ENCODE data around the gene KCNH1.

Gene KCNH1

DNA sequence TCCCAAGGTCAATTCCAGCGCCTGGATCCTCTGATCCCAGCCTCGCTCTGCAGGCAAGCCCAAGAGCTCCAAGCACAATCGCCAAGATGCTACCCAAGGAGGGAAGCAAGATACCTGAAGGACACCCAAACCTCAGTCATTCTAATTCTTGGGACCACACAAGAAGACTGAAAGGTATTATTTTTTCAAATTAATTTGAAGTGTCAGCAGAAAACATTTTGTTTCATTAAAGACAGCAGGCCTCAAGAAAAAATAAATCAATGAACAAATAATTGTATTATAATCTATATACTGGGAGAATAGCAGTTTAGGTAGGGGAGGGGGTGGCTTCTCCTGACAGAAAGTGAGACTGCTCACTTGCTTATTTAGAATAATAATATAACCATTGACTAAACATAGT, 457.4 kb downstream of the KCNH1 start:
- TF ChIP-seq TCF12 (IDR thresholded peaks at IDR 0.05; ENCODE audit: low read depth) (no peak), TAF1 (IDR thresholded peaks at IDR 0.05; ENCODE audit: low read depth) (no peak), TEAD4 (IDR thresholded peaks at IDR 0.05) (no peak), NFIC (IDR thresholded peaks at IDR 0.05) (no peak), RAD21 (IDR thresholded peaks at IDR 0.05; ENCODE audit: low read depth) (no peak), EP300 (IDR thresholded peaks at IDR 0.05; ENCODE audit: borderline replicate concordance) (no peak), EGR1 (IDR thresholded peaks at IDR 0.05) (no peak), FOXM1 (IDR thresholded peaks at IDR 0.05; ENCODE audit: borderline replicate concordance, low read depth) (no peak), YY1 (IDR thresholded peaks at IDR 0.05; ENCODE audit: low read depth) (no peak), ZBTB7A (IDR thresholded peaks at IDR 0.05; ENCODE audit: low read depth) (no peak), CREB1 (IDR thresholded peaks at IDR 0.05; ENCODE audit: low read depth) (no peak), MAX (IDR thresholded peaks at IDR 0.05) (no peak), CEBPB (IDR thresholded peaks at IDR 0.05) (no peak)
- TF ChIP-seq, protein P1, sequence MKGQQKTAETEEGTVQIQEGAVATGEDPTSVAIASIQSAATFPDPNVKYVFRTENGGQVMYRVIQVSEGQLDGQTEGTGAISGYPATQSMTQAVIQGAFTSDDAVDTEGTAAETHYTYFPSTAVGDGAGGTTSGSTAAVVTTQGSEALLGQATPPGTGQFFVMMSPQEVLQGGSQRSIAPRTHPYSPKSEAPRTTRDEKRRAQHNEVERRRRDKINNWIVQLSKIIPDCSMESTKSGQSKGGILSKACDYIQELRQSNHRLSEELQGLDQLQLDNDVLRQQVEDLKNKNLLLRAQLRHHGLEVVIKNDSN (IDR thresholded peaks at IDR 0.05), result no peak
- TF ChIP-seq, protein P2, sequence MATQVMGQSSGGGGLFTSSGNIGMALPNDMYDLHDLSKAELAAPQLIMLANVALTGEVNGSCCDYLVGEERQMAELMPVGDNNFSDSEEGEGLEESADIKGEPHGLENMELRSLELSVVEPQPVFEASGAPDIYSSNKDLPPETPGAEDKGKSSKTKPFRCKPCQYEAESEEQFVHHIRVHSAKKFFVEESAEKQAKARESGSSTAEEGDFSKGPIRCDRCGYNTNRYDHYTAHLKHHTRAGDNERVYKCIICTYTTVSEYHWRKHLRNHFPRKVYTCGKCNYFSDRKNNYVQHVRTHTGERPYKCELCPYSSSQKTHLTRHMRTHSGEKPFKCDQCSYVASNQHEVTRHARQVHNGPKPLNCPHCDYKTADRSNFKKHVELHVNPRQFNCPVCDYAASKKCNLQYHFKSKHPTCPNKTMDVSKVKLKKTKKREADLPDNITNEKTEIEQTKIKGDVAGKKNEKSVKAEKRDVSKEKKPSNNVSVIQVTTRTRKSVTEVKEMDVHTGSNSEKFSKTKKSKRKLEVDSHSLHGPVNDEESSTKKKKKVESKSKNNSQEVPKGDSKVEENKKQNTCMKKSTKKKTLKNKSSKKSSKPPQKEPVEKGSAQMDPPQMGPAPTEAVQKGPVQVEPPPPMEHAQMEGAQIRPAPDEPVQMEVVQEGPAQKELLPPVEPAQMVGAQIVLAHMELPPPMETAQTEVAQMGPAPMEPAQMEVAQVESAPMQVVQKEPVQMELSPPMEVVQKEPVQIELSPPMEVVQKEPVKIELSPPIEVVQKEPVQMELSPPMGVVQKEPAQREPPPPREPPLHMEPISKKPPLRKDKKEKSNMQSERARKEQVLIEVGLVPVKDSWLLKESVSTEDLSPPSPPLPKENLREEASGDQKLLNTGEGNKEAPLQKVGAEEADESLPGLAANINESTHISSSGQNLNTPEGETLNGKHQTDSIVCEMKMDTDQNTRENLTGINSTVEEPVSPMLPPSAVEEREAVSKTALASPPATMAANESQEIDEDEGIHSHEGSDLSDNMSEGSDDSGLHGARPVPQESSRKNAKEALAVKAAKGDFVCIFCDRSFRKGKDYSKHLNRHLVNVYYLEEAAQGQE (IDR thresholded peaks at IDR 0.05; ENCODE audit: low read depth), result no peak

DNA sequence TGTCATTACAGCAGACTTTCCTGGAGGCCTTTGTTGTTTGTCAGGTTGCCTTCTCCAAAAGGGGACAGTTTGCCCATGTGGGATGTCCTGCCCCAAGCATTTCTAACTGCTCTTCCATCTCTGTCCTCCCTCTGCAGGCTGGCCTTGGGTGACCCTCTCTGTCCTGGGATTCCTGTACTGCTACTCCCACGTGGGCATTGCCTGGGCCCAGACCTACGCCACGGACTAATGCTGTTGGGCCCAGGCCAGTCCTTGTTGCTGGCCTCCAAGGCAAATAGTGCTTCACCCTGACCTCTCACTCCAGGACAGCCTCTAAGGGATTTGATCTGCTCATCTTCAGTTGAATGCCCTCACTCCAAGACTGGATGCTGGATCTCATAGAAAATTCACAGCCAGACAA, 459.8 kb downstream of the KCNH1 start:
- TF ChIP-seq TAF1 (IDR thresholded peaks at IDR 0.05; ENCODE audit: low read depth) (no peak), NFIC (IDR thresholded peaks at IDR 0.05) (no peak), EP300 (IDR thresholded peaks at IDR 0.05; ENCODE audit: borderline replicate concordance) (no peak), EGR1 (IDR thresholded peaks at IDR 0.05) (no peak), YY1 (IDR thresholded peaks at IDR 0.05; ENCODE audit: low read depth) (no peak)
- TF ChIP-seq, protein P1 (IDR thresholded peaks at IDR 0.05), result no peak

DNA sequence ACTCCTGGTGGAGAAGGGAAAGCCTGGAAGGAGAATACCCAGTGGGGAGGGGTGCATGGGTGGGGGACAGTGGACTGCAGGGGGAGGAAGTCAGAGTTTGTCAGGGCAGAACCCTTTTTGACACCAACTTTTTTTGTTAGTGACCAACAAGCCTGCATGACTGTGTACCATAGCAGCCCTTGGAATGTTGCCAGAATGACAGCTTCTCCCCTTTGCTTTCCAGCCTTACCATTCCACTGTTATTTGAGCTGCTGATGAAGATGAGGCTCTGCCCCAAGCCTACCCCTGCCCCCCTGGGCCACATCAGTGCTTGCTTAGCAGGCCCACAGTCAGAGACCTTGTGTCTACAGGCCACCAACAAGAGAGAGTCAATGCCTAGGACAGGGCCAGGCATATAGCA, 464.0 kb downstream of the KCNH1 start:
- no peak for TF ChIP-seq EP300 (IDR thresholded peaks at IDR 0.05; ENCODE audit: borderline replicate concordance)

DNA sequence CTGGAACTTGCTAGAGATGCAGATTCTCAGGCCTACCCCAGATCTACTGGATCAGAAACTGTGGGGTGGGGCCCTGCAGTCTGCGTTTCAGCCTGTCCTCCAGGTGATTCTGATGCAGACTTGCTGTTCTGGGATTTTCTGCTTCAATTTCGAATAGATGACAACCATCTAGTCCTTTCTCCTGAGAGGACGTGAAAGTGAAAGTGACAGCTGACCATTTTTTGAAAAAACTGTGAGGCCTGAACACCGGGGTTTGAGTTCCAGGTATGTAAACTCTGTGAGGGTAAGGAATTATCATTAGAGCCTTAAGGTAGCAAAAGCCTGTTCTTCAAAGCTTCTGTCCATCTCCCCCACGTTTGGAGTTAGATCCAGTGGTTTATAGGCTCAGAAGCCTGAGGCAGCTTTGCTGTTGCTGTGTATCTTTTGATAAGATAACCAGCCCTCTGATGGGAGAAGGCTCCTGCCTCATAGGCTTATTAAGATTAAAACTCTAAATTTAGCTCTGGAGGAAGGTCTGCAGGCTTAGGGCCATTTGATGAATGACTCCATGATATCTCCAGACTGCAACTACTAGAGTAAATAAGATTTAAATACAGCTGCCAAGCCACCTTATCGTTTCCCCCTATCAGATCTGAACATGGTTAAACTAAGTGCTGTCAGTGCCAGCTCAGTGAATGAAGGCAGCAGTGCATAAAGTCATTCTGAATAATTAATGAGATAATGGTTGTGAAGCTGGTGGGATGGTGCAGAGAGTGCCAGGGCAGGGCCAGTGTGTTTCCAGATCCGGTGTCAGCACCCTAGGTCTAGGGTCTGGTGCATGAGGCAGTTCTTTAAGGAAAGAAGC, 470.0 kb downstream of the KCNH1 start:
- TF ChIP-seq, protein P1 (IDR thresholded peaks at IDR 0.05), result no peak
- no peak for TF ChIP-seq MAX (IDR thresholded peaks at IDR 0.05)
- no peak for TF ChIP-seq TCF12 (IDR thresholded peaks at IDR 0.05; ENCODE audit: low read depth)
- no peak for TF ChIP-seq TEAD4 (IDR thresholded peaks at IDR 0.05)
- TF ChIP-seq YY1 (IDR thresholded peaks at IDR 0.05; ENCODE audit: low read depth), result no peak
- TF ChIP-seq EGR1 (IDR thresholded peaks at IDR 0.05), result no peak
- no peak for TF ChIP-seq TAF1 (IDR thresholded peaks at IDR 0.05; ENCODE audit: low read depth)
- TF ChIP-seq CEBPB (IDR thresholded peaks at IDR 0.05), result no peak
- TF ChIP-seq ZBTB7A (IDR thresholded peaks at IDR 0.05; ENCODE audit: low read depth), result no peak
- no peak for TF ChIP-seq EP300 (IDR thresholded peaks at IDR 0.05; ENCODE audit: borderline replicate concordance)
- TF ChIP-seq FOXM1 (IDR thresholded peaks at IDR 0.05; ENCODE audit: borderline replicate concordance, low read depth), result no peak
- no peak for TF ChIP-seq CREB1 (IDR thresholded peaks at IDR 0.05; ENCODE audit: low read depth)
- TF ChIP-seq NFIC (IDR thresholded peaks at IDR 0.05), result no peak

GRCh38 chr1:210662291-210663050, 471.5 kb downstream of the KCNH1 start:
- no peak for TF ChIP-seq MAX (IDR thresholded peaks at IDR 0.05)
- no peak for TF ChIP-seq FOXM1 (IDR thresholded peaks at IDR 0.05; ENCODE audit: borderline replicate concordance, low read depth)
- TF ChIP-seq, protein P2 (IDR thresholded peaks at IDR 0.05; ENCODE audit: low read depth), result no peak
- no peak for TF ChIP-seq TEAD4 (IDR thresholded peaks at IDR 0.05)
- TF ChIP-seq NFIC (IDR thresholded peaks at IDR 0.05), result no peak
- TF ChIP-seq YY1 (IDR thresholded peaks at IDR 0.05; ENCODE audit: low read depth), result no peak
- TF ChIP-seq, protein P1 (IDR thresholded peaks at IDR 0.05), result no peak
- no peak for TF ChIP-seq TCF12 (IDR thresholded peaks at IDR 0.05; ENCODE audit: low read depth)
- TF ChIP-seq EP300 (IDR thresholded peaks at IDR 0.05; ENCODE audit: borderline replicate concordance), result no peak
- no peak for TF ChIP-seq CEBPB (IDR thresholded peaks at IDR 0.05)
- TF ChIP-seq EGR1 (IDR thresholded peaks at IDR 0.05), result no peak
- no peak for TF ChIP-seq ZBTB7A (IDR thresholded peaks at IDR 0.05; ENCODE audit: low read depth)
- no peak for TF ChIP-seq CREB1 (IDR thresholded peaks at IDR 0.05; ENCODE audit: low read depth)
- TF ChIP-seq TAF1 (IDR thresholded peaks at IDR 0.05; ENCODE audit: low read depth), result no peak
- TF ChIP-seq RAD21 (IDR thresholded peaks at IDR 0.05; ENCODE audit: low read depth), result no peak
